SJSA1 (cell line): Measurements from ENCODE around the gene SERPINA1. TPM values are rescaled to one million over a fixed set of nuclear protein-coding genes. Genes with fewer than 3 reads are reported as not detected.
A peak's percentile ranks its signal among the peaks of the same experiment; 100 is the strongest.
"Not testable (repeated sequence)": the region's sequence is repeated elsewhere in the genome, so short reads cannot be mapped to it uniquely, and the experiment has no call there.

ENCODE experiments used
- DNase-seq, 2 experiments: peaks; one replicate each; pipeline ENCODE4 v3.0.0-alpha.2; 2015 to 2020; ENCODE audit warnings: low spot score in 2 of 2, low read depth in 1 of 2
- H3K27ac ChIP-seq: fragments of 250-450 bp; sonication (Bioruptor Pico); 2 replicates; pipeline ENCODE4 v1.5.1; 2020; ENCODE audit warnings: mild to moderate bottlenecking, moderate library complexity
- H3K27me3 ChIP-seq: fragments of 250-450 bp; sonication (Bioruptor Pico); replicated peaks from 2 replicates; pipeline ENCODE4 v1.5.1; 2020; ENCODE audit warnings: mild to moderate bottlenecking, moderate library complexity
- H3K36me3 ChIP-seq: fragments of 250-450 bp; sonication (Bioruptor Pico); 2 replicates; pipeline ENCODE4 v1.5.1; 2020; ENCODE audit warnings: mild to moderate bottlenecking
- H3K4me1 ChIP-seq: fragments of 250-450 bp; sonication (Bioruptor Pico); replicated peaks from 2 replicates; pipeline ENCODE4 v1.6.1; 2021; ENCODE audit warnings: mild to moderate bottlenecking
- H3K4me3 ChIP-seq: fragments of 250-450 bp; sonication (Bioruptor Pico); 2 replicates; pipeline ENCODE4 v1.5.1; 2020; ENCODE audit warnings: mild to moderate bottlenecking
- H3K9me3 ChIP-seq: fragments of 250-450 bp; sonication (Bioruptor Pico); replicated peaks from 2 replicates; pipeline ENCODE4 v1.5.1; 2020; ENCODE audit warnings: mild to moderate bottlenecking
- total RNA-seq: library from RNA; depleted of rRNA; stranded (reverse); fragments of >200 nt; shearing (Covaris generic); gene quantifications from 2 replicates; pipeline ENCODE4 v1.2.3, GENCODE V29; 2014

The SERPINA1 gene
- total RNA-seq, 1 experiment from 2014 or later = 6.9 TPM

DNA sequence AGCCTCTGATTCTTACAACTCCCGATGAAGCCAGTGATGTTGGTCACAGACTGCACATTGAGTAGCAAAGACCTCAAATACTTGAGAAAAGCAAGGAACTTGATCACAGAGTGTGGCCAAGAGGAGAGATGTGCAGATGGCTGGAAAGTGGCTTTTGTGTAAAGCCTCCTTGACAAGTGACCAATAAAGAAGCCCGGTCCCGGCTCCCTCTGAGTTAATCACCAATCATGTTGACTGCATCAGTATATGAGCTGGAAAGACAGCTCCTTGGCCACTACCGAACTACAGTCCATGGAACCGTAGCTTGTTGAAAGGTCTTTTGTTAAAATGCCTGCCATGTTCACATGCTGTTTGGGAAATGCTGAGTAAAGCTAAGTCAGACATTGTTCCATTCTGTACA, 41.6 kb downstream of the SERPINA1 start:
- no peak for DNase-seq
- peak overlapping the region; percentile 46; the same call in 1 of the 2 replicates for H3K27ac ChIP-seq
- peaks cover 40% of the 10 kb centered on the region for H3K4me1 ChIP-seq
- H3K4me3 ChIP-seq = no peak overlapping the region
- no peaks in the 10 kb centered on the region for H3K9me3 ChIP-seq
- H3K27me3 ChIP-seq = no peaks in the 10 kb centered on the region
- H3K36me3 ChIP-seq = no peaks in the 10 kb centered on the region

DNA sequence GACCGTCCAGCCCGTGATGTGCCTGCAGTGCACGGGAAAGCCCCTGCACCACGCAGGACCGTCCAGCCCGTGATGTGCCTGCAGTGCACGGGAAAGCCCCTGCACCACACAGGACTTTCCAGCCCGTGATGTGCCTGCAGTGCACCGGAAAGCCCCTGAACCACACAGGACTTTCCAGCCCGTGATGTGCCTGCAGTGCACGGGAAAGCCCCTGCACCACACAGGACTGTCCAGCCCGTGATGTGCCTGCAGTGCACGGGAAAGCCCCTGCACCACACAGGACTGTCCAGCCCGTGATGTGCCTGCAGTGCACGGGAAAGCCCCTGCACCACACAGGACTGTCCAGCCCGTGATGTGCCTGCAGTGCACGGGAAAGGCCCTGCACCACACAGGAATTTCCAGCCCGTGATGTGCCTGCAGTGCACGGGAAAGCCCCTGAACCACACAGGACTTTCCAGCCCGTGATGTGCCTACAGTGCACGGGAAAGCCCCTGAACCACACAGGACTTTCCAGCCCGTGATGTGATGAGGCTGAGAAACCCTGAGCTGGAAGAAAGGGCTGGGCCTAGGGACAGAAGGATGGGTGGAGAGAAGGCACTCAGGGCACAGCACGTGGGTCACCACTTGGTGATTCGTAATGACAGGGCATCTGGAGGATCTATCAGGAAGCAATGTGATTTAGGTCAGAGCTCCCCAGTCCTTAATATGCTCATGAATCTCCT, 42.2 kb downstream of the SERPINA1 start:
- not testable (repeated sequence) for H3K4me3 ChIP-seq, H3K9me3 ChIP-seq, H3K27me3 ChIP-seq, H3K36me3 ChIP-seq
- H3K27ac ChIP-seq = peak overlapping the region; percentile 46; the same call in 1 of the 2 replicates
- peaks cover 45% of the 10 kb centered on the region for H3K4me1 ChIP-seq
- peak; percentile 46 to 58 for DNase-seq

DNA sequence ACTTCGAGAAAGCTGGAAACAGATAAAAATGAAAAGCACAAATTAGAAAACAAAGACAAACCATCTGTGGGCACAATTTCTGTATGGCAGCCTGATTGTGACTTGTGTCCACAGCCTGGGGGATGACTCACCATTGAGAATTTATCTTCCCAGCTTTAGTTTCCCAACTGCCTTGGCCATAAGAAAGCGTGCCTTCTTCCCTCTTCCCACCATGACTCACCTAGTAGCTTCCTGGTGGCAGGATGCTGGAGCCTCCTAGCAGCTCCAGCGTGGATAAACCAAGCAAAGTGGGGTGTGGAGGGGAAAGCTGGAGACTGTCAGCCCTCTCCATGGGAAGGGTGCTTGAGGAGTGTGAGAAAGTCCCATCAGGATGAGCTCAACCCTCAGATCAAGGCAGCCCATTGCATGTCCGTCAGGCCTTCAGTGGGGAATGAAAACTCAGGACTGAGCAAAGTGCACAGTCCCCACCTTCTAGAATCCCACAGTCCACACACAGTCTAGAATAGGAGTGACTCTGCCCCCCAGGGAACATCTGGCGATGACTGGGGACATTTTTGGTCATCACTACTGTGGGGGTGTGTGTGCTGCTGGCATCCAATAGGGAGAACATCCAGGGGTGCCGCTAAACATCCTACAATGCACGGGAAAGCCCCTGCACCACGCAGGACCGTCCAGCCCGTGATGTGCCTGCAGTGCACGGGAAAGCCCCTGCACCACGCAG, 42.9 kb downstream of the SERPINA1 start:
- no peaks in the 10 kb centered on the region for H3K27me3 ChIP-seq
- peak overlapping the region; percentile 72 for H3K27ac ChIP-seq
- no peak overlapping the region for H3K4me3 ChIP-seq
- H3K9me3 ChIP-seq = no peaks in the 10 kb centered on the region
- no peaks in the 10 kb centered on the region for H3K36me3 ChIP-seq
- peak; percentile 84 to 85 for DNase-seq
- H3K4me1 ChIP-seq = peaks cover 45% of the 10 kb centered on the region

DNA sequence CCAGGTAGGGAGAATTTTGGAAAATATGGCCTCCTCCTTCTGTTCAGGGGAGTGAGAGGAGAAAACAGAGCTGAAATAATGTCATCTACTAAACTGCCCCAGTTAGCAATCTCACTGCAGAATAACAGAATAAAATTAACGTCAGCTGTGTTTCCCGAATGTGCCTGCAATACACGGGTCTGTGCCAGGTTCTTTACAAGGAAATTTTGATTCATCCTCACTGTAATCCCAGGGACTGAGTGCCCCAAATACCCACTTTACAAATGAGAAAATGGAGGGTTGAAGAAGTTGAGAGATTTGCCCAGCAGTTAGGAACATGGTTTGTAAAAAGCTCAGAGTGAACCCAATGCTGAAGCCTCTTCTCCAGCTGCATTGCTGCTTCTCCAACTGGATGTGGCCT, 44.0 kb downstream of the SERPINA1 start:
- H3K4me1 ChIP-seq = peaks cover 45% of the 10 kb centered on the region
- no peak overlapping the region for H3K4me3 ChIP-seq
- peak overlapping the region; percentile 72 for H3K27ac ChIP-seq
- no peaks in the 10 kb centered on the region for H3K36me3 ChIP-seq
- no peaks in the 10 kb centered on the region for H3K9me3 ChIP-seq
- no peaks in the 10 kb centered on the region for H3K27me3 ChIP-seq
- no peak for DNase-seq

DNA sequence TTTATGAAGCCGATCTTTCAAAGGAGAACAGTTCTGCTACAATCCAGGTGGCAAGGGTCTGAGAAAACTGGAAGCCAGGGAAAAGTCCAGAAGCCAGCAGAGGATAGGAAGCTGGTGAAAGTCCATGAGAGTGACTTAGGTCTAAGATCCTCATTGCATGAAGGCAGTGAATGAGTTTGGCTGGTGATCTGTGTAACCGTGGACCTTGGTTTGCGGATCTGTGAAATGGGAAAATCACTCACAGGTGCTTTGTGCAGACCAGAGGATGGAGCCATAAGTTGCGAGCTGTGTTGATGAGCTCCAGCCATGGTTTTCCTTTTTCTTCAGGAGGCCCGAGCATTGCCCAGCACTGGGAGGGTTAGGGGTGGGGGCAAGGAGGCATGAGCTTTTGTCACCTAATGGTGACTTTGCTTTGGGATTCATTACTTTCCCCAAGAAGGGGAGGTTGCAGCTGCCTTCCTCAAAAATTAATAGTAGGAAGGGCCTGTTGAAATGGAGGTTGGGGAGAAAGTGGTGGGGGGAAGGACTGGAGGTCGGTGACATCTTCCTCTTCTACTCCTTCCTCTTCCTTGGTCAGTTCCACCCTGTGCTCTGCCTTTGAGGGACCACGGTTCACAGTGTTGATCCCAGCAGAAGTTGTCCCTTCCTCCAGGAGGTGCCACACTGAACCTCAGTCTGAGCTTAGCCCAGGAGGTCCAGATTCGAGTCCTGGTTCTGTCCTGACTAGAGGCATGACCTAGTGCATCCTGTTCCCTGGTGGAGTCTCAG, 45.0 kb downstream of the SERPINA1 start:
- Histone ChIP-seq H3K27me3 (no peaks in the 10 kb centered on the region), H3K9me3 (no peaks in the 10 kb centered on the region), H3K4me1 (peaks cover 45% of the 10 kb centered on the region), H3K36me3 (no peaks in the 10 kb centered on the region), H3K4me3 (no peak overlapping the region), H3K27ac (peak overlapping the region; percentile 24; the same call in 1 of the 2 replicates)
- no peak for DNase-seq

DNA sequence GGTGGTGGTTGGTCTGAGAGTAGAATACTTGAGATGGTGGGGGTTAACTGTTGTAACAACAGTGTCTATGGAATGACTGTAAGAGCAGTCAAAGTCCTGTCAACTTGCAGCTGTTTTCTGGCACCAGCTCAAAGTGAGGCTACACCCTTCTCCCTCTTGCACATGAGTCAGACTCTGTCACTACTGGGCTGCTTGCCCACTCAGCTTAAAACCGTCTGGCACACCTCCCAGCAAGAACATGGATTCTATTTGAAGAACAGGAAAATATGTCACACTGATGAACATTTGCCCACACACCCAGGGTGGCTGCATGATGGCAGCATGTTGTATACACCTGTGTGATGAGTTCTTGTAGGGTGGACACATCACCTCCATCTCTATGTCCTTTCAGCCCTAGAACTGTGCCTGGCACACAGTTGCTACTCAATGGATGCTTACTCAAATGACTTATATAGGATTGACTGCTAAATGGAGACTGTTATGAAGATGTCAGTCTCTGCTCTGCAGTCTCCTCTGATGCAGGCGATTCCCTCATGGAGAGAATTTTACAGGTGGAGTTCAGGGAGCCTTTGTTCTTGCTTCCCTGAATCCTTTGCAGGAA, 46.0 kb downstream of the SERPINA1 start:
- peaks cover 45% of the 10 kb centered on the region for H3K4me1 ChIP-seq
- H3K4me3 ChIP-seq = no peak overlapping the region

DNA sequence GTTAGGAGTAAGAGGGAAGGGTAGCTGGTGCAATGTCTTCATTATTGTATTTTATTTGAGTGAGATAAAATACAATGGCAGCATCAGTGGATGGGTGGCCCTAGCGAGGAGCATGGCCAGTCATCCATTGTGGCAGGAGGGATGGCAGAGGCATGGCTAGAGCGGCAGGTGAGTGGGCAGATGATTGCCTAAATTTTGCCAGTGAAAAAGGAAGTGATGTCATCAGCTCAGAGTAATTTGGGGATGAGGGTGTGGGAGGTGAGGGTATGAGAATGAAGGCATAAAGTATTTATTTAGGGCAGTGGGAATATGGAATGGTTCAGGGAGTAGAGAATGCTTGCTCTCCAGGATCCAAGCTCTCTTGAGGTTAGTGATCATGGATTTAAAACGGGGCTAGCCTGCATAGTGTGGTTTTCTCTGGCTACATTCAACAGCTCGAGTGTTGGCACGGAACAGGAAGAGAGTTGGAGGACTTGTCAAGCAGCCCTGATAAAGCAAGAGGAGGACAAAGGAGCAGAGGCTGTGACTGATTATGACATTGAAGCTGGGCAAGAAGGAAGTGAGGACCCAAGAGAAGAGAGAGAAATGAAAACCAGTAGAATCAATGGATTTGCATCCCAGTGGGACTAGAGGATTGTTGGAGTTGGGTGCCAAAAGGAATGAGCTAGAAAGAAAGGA, 46.6 kb downstream of the SERPINA1 start:
- peaks cover 43% of the 10 kb centered on the region for H3K4me1 ChIP-seq
- H3K27me3 ChIP-seq = no peaks in the 10 kb centered on the region
- H3K9me3 ChIP-seq = no peaks in the 10 kb centered on the region
- no peak overlapping the region for H3K4me3 ChIP-seq
- H3K27ac ChIP-seq = peak overlapping the region; percentile 86
- DNase-seq = no peak
- H3K36me3 ChIP-seq = no peaks in the 10 kb centered on the region

More for the DNA sequence above, 46.0 kb downstream of the SERPINA1 start:
- no peaks in the 10 kb centered on the region for H3K27me3 ChIP-seq
- DNase-seq = peak; percentile 93 to 95
- H3K27ac ChIP-seq = peak overlapping the region; percentile 86
- no peaks in the 10 kb centered on the region for H3K36me3 ChIP-seq
- H3K9me3 ChIP-seq = no peaks in the 10 kb centered on the region

DNA sequence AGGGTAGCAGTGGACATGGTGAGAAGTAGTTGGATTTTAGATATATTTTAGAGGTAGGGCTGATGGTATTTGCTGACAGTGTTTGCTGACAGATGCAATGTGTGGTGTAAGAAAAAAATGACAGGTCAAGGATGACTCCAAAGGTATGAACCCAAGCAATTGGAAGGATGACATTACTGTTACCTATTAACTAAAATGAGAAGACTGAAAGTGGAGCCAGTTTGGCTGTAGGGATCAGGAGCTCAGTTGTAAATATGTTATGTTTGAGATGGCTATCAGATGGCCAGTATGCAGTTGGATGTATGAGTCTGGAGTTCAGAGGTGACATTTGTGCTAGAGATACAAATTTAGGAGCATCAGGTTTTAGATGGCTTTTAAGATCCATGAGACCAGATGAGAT, 47.9 kb downstream of the SERPINA1 start:
- DNase-seq = no peak
- Histone ChIP-seq H3K9me3 (no peaks in the 10 kb centered on the region), H3K27ac (no peak overlapping the region), H3K36me3 (no peaks in the 10 kb centered on the region), H3K27me3 (no peaks in the 10 kb centered on the region), H3K4me1 (peaks cover 35% of the 10 kb centered on the region), H3K4me3 (no peak overlapping the region)

DNA sequence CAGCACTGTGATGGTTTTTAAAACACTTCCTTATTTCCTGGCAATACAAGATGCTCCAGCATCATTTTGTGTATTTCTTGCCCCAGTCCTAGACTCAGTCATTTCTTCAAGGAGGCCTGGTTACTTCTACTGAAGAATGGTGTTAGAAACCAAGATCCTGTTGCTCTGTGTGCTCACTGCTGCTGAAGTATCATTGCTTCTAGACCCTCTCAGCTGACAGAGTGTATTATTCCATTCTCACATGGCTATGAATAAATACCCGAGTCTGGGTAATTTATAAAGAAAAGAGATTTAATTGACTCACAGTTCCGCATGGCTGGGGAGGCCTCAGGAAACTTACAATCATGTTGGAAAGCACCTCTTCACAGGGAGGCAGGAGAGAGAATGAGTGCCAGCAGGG, 50.4 kb downstream of the SERPINA1 start:
- no peaks in the 10 kb centered on the region for H3K9me3 ChIP-seq
- no peak for DNase-seq
- no peak overlapping the region for H3K27ac ChIP-seq
- H3K36me3 ChIP-seq = no peaks in the 10 kb centered on the region
- no peaks in the 10 kb centered on the region for H3K27me3 ChIP-seq
- H3K4me3 ChIP-seq = no peak overlapping the region
- peaks cover 17% of the 10 kb centered on the region for H3K4me1 ChIP-seq

DNA sequence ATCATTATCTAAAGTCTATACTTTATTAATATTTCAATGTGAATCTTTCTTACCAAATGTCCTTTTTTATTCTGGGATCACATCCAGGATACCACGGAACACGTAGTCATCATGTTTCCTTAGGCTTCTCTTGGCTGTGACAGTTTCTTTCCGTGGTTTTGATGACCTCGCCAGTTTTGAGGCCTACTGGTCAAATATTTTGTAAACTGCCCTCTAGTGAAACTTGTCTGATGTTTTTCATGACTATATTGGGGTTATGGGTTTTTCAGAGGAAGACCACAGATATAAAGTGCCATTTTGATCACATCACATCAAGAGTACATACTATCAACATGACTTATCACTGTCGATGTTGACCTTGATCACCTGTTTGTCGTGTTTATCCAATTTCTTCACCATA, 51.1 kb downstream of the SERPINA1 start:
- Histone ChIP-seq H3K27me3 (no peaks in the 10 kb centered on the region), H3K4me3 (no peak overlapping the region), H3K9me3 (no peaks in the 10 kb centered on the region), H3K4me1 (peaks cover 10% of the 10 kb centered on the region), H3K36me3 (no peaks in the 10 kb centered on the region), H3K27ac (no peak overlapping the region)
- DNase-seq = no peak

DNA sequence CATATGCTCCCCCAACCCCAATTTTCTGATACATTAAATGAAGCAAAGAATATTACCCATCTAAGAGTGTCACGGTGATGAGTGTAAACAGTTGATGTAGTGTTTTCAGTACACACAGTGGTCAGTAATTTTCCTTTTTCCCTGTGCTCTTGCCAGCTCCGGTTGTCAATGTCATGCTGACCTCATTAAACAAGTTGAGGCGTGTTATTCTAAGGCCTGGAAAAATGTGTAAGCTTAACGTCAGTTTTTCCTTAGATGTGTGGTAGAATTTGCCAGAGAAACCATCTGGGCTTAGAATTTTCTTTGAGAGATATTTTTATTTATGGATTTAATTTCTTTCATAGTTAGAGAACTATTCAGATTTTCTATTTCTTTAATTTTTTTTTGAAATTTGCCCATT, 53.5 kb downstream of the SERPINA1 start:
- Histone ChIP-seq H3K4me1 (no peaks in the 10 kb centered on the region), H3K9me3 (no peaks in the 10 kb centered on the region)
- no peak for DNase-seq

DNA sequence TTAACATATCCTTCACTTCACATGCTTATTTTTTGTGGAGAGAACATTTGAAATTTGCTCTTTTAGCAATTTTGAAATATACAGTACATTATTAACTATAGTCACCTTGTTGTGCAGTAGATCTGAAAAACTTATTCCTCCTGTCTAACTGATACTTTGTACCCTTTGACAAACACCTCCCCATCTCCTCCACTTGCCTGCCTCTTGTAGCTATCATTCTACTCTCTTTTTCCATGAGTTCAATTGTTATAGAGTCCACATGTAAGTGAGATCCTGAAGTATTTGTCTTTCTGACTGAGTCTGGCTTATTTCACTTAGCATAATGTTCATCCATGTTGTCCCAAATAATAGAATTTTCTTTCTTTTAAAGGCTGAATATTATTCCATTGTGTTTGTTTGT, 55.8 kb downstream of the SERPINA1 start:
- no peak for DNase-seq
- H3K4me3 ChIP-seq = no peak overlapping the region
- no peaks in the 10 kb centered on the region for H3K4me1 ChIP-seq
- no peak overlapping the region for H3K27ac ChIP-seq
- H3K36me3 ChIP-seq = no peaks in the 10 kb centered on the region
- no peaks in the 10 kb centered on the region for H3K9me3 ChIP-seq
- H3K27me3 ChIP-seq = no peaks in the 10 kb centered on the region

More for the DNA sequence above, 53.5 kb downstream of the SERPINA1 start:
- Histone ChIP-seq H3K27ac (no peak overlapping the region), H3K36me3 (no peaks in the 10 kb centered on the region), H3K27me3 (no peaks in the 10 kb centered on the region), H3K4me3 (no peak overlapping the region)

DNA sequence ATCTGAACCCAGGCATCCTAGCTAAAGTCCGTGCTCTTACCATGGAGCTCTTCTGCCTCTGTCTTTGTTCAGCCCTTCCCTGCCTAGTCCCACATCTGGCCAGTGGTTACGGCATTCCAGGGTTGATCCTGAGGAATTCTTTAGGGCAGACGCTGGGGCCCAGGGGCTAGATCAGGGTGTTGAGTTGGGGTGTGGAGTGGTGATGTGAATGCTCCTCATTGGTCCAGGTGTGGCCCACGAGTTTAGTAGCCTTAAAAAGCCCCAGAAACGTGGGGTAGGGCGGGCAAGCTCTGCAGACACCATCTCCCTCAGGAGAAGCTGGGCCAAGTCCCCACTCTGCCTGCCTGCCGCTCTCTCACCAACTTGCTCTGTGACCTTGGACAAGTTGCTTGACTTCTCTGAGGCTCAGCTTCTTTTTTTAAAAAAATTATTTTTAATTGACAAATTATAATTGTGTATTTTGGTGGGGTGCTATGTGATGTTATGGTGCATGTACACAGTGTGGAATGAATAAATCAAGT, 56.3 kb downstream of the SERPINA1 start:
- no peak overlapping the region for H3K27ac ChIP-seq
- no peaks in the 10 kb centered on the region for H3K36me3 ChIP-seq
- no peaks in the 10 kb centered on the region for H3K4me1 ChIP-seq
- H3K27me3 ChIP-seq = no peaks in the 10 kb centered on the region
- no peaks in the 10 kb centered on the region for H3K9me3 ChIP-seq
- H3K4me3 ChIP-seq = no peak overlapping the region
- DNase-seq = no peak
